Measurements from ENCODE around the gene THRAP3. TPM values are rescaled to one million over a fixed set of nuclear protein-coding genes. Genes with fewer than 3 reads are reported as not detected.
"Not testable (repeated sequence)": the region's sequence is repeated elsewhere in the genome, so short reads cannot be mapped to it uniquely, and the experiment has no call there.

THRAP3 gene
- total and polyA plus RNA-seq, 2 donors, result 47.6 to 80.9 TPM

- Histone ChIP-seq H3K9me3 (ENCODE audit: control insufficient read depth in 2 of 2, insufficient read depth in 1 of 2, low read length in 1 of 2) (no peaks in the 10 kb centered on the region), H3K4me3 (ENCODE audit: low read length in 2 of 2) (no peak overlapping the region), H3K36me3 (ENCODE audit: control insufficient read depth in 2 of 2, insufficient read depth in 2 of 2, low read length in 1 of 2) (peaks cover 63 to 73% of the 10 kb centered on the region in 2 donors), H3K4me1 (ENCODE audit: control insufficient read depth in 2 of 2, insufficient read depth in 2 of 2, low read length in 2 of 2) (peaks cover 0 to 8% of the 10 kb centered on the region in 2 donors), H3K27me3 (ENCODE audit: control insufficient read depth in 2 of 2, insufficient read depth in 1 of 2, low read length in 1 of 2) (no peaks in the 10 kb centered on the region), H3K27ac (ENCODE audit: low read depth in 1 of 2, low read length in 1 of 2) (no peak overlapping the region)
- 99% methylated on average over 19 of the region's 19 CpGs for WGBS
- DNase-seq (ENCODE audit: low read depth in 6 of 9, low spot score in 9 of 9), result no peak
These were observed 45.0 kb upstream of the THRAP3 start for GRCh38 chr1:36179220-36179600.

GRCh38 chr1:36182734-36183133, 41.5 kb upstream of the THRAP3 start:
- H3K36me3 ChIP-seq (ENCODE audit: control insufficient read depth in 2 of 2, insufficient read depth in 2 of 2, low read length in 1 of 2), result peaks cover 32 to 38% of the 10 kb centered on the region in 2 donors
- no peak for DNase-seq (ENCODE audit: low read depth in 6 of 9, low spot score in 9 of 9)
- H3K4me1 ChIP-seq (ENCODE audit: control insufficient read depth in 2 of 2, insufficient read depth in 2 of 2, low read length in 2 of 2), result peaks cover 0 to 2% of the 10 kb centered on the region in 2 donors
- H3K27ac ChIP-seq (ENCODE audit: low read depth in 1 of 2, low read length in 1 of 2), result no peak overlapping the region
- no peaks in the 10 kb centered on the region for H3K9me3 ChIP-seq (ENCODE audit: control insufficient read depth in 2 of 2, insufficient read depth in 1 of 2, low read length in 1 of 2)
- 96% methylated on average over 2 of the region's 2 CpGs for WGBS
- H3K27me3 ChIP-seq (ENCODE audit: control insufficient read depth in 2 of 2, insufficient read depth in 1 of 2, low read length in 1 of 2), result no peaks in the 10 kb centered on the region
- no peak overlapping the region for H3K4me3 ChIP-seq (ENCODE audit: low read length in 2 of 2)

GRCh38 chr1:36183309-36183856, 40.9 kb upstream of the THRAP3 start:
- Histone ChIP-seq H3K4me1 (ENCODE audit: control insufficient read depth in 2 of 2, insufficient read depth in 2 of 2, low read length in 2 of 2) (peaks cover 2 to 6% of the 10 kb centered on the region in 2 donors), H3K27me3 (ENCODE audit: control insufficient read depth in 2 of 2, insufficient read depth in 1 of 2, low read length in 1 of 2) (no peaks in the 10 kb centered on the region), H3K9me3 (ENCODE audit: control insufficient read depth in 2 of 2, insufficient read depth in 1 of 2, low read length in 1 of 2) (no peaks in the 10 kb centered on the region), H3K27ac (ENCODE audit: low read depth in 1 of 2, low read length in 1 of 2) (no peak overlapping the region), H3K4me3 (ENCODE audit: low read length in 2 of 2) (no peak overlapping the region), H3K36me3 (ENCODE audit: control insufficient read depth in 2 of 2, insufficient read depth in 2 of 2, low read length in 1 of 2) (peaks cover 26 to 32% of the 10 kb centered on the region in 2 donors)
- DNase-seq (ENCODE audit: low read depth in 6 of 9, low spot score in 9 of 9), result no peak
- WGBS, result 92% methylated on average over 2 of the region's 2 CpGs

GRCh38 chr1:36187800-36188593, 36.2 kb upstream of the THRAP3 start:
- peak; percentile 57 to 88 (median 67) for DNase-seq (ENCODE audit: low read depth in 6 of 9, low spot score in 9 of 9)
- peak overlapping the region; percentile 25 to 28 for H3K27ac ChIP-seq (ENCODE audit: low read depth in 1 of 2, low read length in 1 of 2)

GRCh38 chr1:36196805-36197204, 27.4 kb upstream of the THRAP3 start:
- WGBS, result 98% methylated on average over 12 of the region's 12 CpGs

More at GRCh38 chr1:36187800-36188593, 36.2 kb upstream of the THRAP3 start:
- H3K4me1 ChIP-seq (ENCODE audit: control insufficient read depth in 2 of 2, insufficient read depth in 2 of 2, low read length in 2 of 2), result peaks cover 2 to 6% of the 10 kb centered on the region in 2 donors
- no peaks in the 10 kb centered on the region for H3K27me3 ChIP-seq (ENCODE audit: control insufficient read depth in 2 of 2, insufficient read depth in 1 of 2, low read length in 1 of 2)
- no peaks in the 10 kb centered on the region for H3K9me3 ChIP-seq (ENCODE audit: control insufficient read depth in 2 of 2, insufficient read depth in 1 of 2, low read length in 1 of 2)
- H3K36me3 ChIP-seq (ENCODE audit: control insufficient read depth in 2 of 2, insufficient read depth in 2 of 2, low read length in 1 of 2), result no peaks in the 10 kb centered on the region
- WGBS, result 20% methylated on average over 9 of the region's 9 CpGs
- no peak overlapping the region for H3K4me3 ChIP-seq (ENCODE audit: low read length in 2 of 2)

GRCh38 chr1:36198641-36199040, 25.6 kb upstream of the THRAP3 start:
- Histone ChIP-seq H3K27ac (ENCODE audit: low read depth in 1 of 2, low read length in 1 of 2) (no peak overlapping the region), H3K4me1 (ENCODE audit: control insufficient read depth in 2 of 2, insufficient read depth in 2 of 2, low read length in 2 of 2) (no peaks in the 10 kb centered on the region), H3K27me3 (ENCODE audit: control insufficient read depth in 2 of 2, insufficient read depth in 1 of 2, low read length in 1 of 2) (no peaks in the 10 kb centered on the region), H3K4me3 (ENCODE audit: low read length in 2 of 2) (no peak overlapping the region), H3K9me3 (ENCODE audit: control insufficient read depth in 2 of 2, insufficient read depth in 1 of 2, low read length in 1 of 2) (no peaks in the 10 kb centered on the region), H3K36me3 (ENCODE audit: control insufficient read depth in 2 of 2, insufficient read depth in 2 of 2, low read length in 1 of 2) (no peaks in the 10 kb centered on the region)
- DNase-seq (ENCODE audit: low read depth in 6 of 9, low spot score in 9 of 9), result no peak
- 98% methylated on average over 5 of the region's 5 CpGs for WGBS

More at GRCh38 chr1:36196805-36197204, 27.4 kb upstream of the THRAP3 start:
- not testable (repeated sequence) for H3K4me1 ChIP-seq (ENCODE audit: control insufficient read depth in 2 of 2, insufficient read depth in 2 of 2, low read length in 2 of 2); H3K9me3 ChIP-seq (ENCODE audit: control insufficient read depth in 2 of 2, insufficient read depth in 1 of 2, low read length in 1 of 2); H3K4me3 ChIP-seq (ENCODE audit: low read length in 2 of 2); DNase-seq (ENCODE audit: low read depth in 6 of 9, low spot score in 9 of 9); H3K27ac ChIP-seq (ENCODE audit: low read depth in 1 of 2, low read length in 1 of 2); H3K36me3 ChIP-seq (ENCODE audit: control insufficient read depth in 2 of 2, insufficient read depth in 2 of 2, low read length in 1 of 2); H3K27me3 ChIP-seq (ENCODE audit: control insufficient read depth in 2 of 2, insufficient read depth in 1 of 2, low read length in 1 of 2)

DNA sequence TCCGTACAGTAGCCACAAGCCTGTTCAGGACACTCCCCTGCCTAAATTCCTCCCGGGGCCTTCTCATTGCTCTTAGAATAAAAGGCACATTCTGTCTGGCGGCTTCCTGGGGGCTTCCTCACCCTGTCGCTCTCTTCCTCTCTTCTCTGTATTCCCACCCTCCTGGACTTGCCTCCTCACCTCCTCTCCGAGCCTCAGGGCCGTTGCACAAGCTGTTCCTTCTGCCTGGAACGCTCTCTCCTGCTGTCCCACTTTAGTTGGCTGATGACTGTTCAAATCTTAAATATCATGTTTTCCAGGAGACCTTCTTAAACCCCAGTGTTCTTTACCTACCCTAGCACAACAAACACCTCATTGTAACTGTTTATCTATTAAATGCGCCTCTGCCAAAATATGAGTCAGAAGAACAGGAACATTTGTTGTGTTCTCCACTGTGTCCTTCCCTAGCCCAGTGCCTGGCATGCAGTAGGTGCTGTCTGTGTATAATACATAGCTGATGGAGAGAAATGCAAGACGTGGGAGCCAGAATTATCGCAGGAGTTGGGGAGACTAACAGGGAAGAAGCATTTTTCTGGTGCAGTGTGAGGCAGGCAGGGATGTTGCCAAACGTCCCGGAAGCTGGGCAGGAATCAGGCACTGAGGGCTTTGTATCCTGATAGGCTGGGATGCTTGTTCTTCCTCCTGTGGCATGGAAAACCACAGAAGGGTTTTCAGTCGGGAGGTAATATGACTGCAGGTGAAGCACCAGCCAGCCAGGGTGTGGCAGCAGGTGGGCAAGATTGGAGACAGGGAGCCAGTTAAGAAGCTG, 24.1 kb upstream of the THRAP3 start:
- WGBS, result 83% methylated on average over 13 of the region's 13 CpGs
- no peak overlapping the region for H3K27ac ChIP-seq (ENCODE audit: low read depth in 1 of 2, low read length in 1 of 2)

GRCh38 chr1:36203027-36203553, 21.2 kb upstream of the THRAP3 start:
- no peaks in the 10 kb centered on the region for H3K4me1 ChIP-seq (ENCODE audit: control insufficient read depth in 2 of 2, insufficient read depth in 2 of 2, low read length in 2 of 2)
- H3K4me3 ChIP-seq (ENCODE audit: low read length in 2 of 2), result no peak overlapping the region
- H3K9me3 ChIP-seq (ENCODE audit: control insufficient read depth in 2 of 2, insufficient read depth in 1 of 2, low read length in 1 of 2), result no peaks in the 10 kb centered on the region
- H3K36me3 ChIP-seq (ENCODE audit: control insufficient read depth in 2 of 2, insufficient read depth in 2 of 2, low read length in 1 of 2), result no peaks in the 10 kb centered on the region
- H3K27ac ChIP-seq (ENCODE audit: low read depth in 1 of 2, low read length in 1 of 2), result no peak overlapping the region
- DNase-seq (ENCODE audit: low read depth in 6 of 9, low spot score in 9 of 9), result no peak
- 84% methylated on average over 3 of the region's 3 CpGs for WGBS
- H3K27me3 ChIP-seq (ENCODE audit: control insufficient read depth in 2 of 2, insufficient read depth in 1 of 2, low read length in 1 of 2), result no peaks in the 10 kb centered on the region

More for the DNA sequence above, 24.1 kb upstream of the THRAP3 start:
- DNase-seq (ENCODE audit: low read depth in 6 of 9, low spot score in 9 of 9), result no peak
- Histone ChIP-seq H3K27me3 (ENCODE audit: control insufficient read depth in 2 of 2, insufficient read depth in 1 of 2, low read length in 1 of 2) (no peaks in the 10 kb centered on the region), H3K36me3 (ENCODE audit: control insufficient read depth in 2 of 2, insufficient read depth in 2 of 2, low read length in 1 of 2) (no peaks in the 10 kb centered on the region), H3K4me3 (ENCODE audit: low read length in 2 of 2) (no peak overlapping the region), H3K9me3 (ENCODE audit: control insufficient read depth in 2 of 2, insufficient read depth in 1 of 2, low read length in 1 of 2) (no peaks in the 10 kb centered on the region), H3K4me1 (ENCODE audit: control insufficient read depth in 2 of 2, insufficient read depth in 2 of 2, low read length in 2 of 2) (no peaks in the 10 kb centered on the region)

All from thymus (tissue), 11 donors.